Measurements from ENCODE around the gene ATP5MG.
A peak's percentile ranks its signal among the peaks of the same experiment; 100 is the strongest.

Gene ATP5MG

DNA sequence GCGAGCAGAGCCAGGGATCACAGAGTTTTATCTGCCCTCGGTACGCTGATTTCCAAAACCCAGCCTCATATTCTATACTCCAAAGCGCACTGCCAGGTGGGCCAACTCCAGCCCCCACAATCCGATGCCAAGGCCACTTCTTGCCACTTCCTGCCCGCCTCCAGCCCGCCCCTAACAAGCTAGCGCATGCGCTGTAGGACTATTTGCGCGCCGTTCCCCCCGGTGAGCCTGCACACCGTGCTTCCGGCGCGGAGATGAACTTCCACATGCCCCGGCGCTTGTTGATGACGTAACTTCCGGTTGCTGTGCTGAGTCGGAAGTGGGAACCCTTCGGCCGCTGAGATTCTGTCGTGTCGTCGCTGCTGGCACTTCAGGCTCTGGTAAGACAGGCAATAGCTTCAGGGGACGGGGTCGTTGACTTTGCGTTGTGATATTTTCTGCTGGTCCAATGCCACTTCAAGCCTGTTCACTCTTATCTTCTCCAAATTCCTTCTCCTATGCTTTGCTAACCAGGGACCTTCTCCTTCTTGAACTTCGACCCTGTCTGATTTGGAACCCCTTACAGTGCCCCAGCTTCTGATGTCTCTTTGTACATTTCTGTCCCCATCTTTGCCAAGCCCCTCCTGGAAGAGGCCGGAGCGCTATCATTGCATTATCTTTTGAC is 42.0 kb upstream of the ATP5MG start, which contains the start of gene UBE4A (continued):
- TF ChIP-seq, protein P1, sequence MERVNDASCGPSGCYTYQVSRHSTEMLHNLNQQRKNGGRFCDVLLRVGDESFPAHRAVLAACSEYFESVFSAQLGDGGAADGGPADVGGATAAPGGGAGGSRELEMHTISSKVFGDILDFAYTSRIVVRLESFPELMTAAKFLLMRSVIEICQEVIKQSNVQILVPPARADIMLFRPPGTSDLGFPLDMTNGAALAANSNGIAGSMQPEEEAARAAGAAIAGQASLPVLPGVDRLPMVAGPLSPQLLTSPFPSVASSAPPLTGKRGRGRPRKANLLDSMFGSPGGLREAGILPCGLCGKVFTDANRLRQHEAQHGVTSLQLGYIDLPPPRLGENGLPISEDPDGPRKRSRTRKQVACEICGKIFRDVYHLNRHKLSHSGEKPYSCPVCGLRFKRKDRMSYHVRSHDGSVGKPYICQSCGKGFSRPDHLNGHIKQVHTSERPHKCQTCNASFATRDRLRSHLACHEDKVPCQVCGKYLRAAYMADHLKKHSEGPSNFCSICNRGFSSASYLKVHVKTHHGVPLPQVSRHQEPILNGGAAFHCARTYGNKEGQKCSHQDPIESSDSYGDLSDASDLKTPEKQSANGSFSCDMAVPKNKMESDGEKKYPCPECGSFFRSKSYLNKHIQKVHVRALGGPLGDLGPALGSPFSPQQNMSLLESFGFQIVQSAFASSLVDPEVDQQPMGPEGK (tag by site-specific recombination; IDR thresholded peaks at IDR 0.05), result peak; percentile 69
- TF ChIP-seq, protein P2, sequence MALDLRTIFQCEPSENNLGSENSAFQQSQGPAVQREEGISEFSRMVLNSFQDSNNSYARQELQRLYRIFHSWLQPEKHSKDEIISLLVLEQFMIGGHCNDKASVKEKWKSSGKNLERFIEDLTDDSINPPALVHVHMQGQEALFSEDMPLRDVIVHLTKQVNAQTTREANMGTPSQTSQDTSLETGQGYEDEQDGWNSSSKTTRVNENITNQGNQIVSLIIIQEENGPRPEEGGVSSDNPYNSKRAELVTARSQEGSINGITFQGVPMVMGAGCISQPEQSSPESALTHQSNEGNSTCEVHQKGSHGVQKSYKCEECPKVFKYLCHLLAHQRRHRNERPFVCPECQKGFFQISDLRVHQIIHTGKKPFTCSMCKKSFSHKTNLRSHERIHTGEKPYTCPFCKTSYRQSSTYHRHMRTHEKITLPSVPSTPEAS (tag by site-specific recombination; IDR thresholded peaks at IDR 0.05), result no peak
- TF ChIP-seq ZNF747 (tag by site-specific recombination; IDR thresholded peaks at IDR 0.05) (no peak), ZSCAN23 (tag by site-specific recombination; IDR thresholded peaks at IDR 0.05) (no peak), ZNF239 (tag by site-specific recombination; IDR thresholded peaks at IDR 0.05) (no peak), ZNF837 (tag by site-specific recombination; IDR thresholded peaks at IDR 0.05) (no peak), KLF7 (tag by site-specific recombination; IDR thresholded peaks at IDR 0.05; ENCODE audit: borderline replicate concordance) (no peak), ZNF19 (tag by site-specific recombination; IDR thresholded peaks at IDR 0.05; ENCODE audit: low read depth) (no peak), KLF16 (tag by site-specific recombination; IDR thresholded peaks at IDR 0.05) (peak; percentile 37; the same call in 1 of the 2 replicates), OSR2 (tag by site-specific recombination; IDR thresholded peaks at IDR 0.05) (no peak), ZNF121 (tag by site-specific recombination; IDR thresholded peaks at IDR 0.05) (no peak), ZNF366 (tag by site-specific recombination; conservative IDR thresholded peaks at IDR 0.05) (no peak), ZNF670 (tag by site-specific recombination; IDR thresholded peaks at IDR 0.05; ENCODE audit: low read depth) (no peak), ZNF585B (tag by site-specific recombination; IDR thresholded peaks at IDR 0.05) (no peak), ZNF785 (tag by site-specific recombination; IDR thresholded peaks at IDR 0.05) (no peak), ZNF777 (tag by site-specific recombination; IDR thresholded peaks at IDR 0.05; ENCODE audit: borderline replicate concordance) (no peak), ZNF302 (tag by site-specific recombination; IDR thresholded peaks at IDR 0.05; ENCODE audit: low read depth) (no peak), ZNF654 (tag by site-specific recombination; IDR thresholded peaks at IDR 0.05; ENCODE audit: low read depth) (no peak), ZNF211 (tag by site-specific recombination; IDR thresholded peaks at IDR 0.05; ENCODE audit: low read depth) (no peak), ZNF138 (tag by site-specific recombination; IDR thresholded peaks at IDR 0.05; ENCODE audit: borderline replicate concordance) (no peak), ZNF48 (tag by site-specific recombination; IDR thresholded peaks at IDR 0.05) (no peak), FEZF1 (tag by site-specific recombination; IDR thresholded peaks at IDR 0.05) (no peak), ZNF23 (tag by site-specific recombination; IDR thresholded peaks at IDR 0.05; ENCODE audit: borderline replicate concordance) (no peak), SP3 (tag by site-specific recombination; IDR thresholded peaks at IDR 0.05) (peak; percentile 77), ZNF174 (tag by site-specific recombination; IDR thresholded peaks at IDR 0.05) (no peak), ZXDB (tag by site-specific recombination; IDR thresholded peaks at IDR 0.05) (peak; percentile 77; the same call in 1 of the 2 replicates)
- TF ChIP-seq, protein P3, sequence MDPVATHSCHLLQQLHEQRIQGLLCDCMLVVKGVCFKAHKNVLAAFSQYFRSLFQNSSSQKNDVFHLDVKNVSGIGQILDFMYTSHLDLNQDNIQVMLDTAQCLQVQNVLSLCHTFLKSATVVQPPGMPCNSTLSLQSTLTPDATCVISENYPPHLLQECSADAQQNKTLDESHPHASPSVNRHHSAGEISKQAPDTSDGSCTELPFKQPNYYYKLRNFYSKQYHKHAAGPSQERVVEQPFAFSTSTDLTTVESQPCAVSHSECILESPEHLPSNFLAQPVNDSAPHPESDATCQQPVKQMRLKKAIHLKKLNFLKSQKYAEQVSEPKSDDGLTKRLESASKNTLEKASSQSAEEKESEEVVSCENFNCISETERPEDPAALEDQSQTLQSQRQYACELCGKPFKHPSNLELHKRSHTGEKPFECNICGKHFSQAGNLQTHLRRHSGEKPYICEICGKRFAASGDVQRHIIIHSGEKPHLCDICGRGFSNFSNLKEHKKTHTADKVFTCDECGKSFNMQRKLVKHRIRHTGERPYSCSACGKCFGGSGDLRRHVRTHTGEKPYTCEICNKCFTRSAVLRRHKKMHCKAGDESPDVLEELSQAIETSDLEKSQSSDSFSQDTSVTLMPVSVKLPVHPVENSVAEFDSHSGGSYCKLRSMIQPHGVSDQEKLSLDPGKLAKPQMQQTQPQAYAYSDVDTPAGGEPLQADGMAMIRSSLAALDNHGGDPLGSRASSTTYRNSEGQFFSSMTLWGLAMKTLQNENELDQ (tag by site-specific recombination; IDR thresholded peaks at IDR 0.05; ENCODE audit: low read depth), result no peak
- TF ChIP-seq, protein P4, sequence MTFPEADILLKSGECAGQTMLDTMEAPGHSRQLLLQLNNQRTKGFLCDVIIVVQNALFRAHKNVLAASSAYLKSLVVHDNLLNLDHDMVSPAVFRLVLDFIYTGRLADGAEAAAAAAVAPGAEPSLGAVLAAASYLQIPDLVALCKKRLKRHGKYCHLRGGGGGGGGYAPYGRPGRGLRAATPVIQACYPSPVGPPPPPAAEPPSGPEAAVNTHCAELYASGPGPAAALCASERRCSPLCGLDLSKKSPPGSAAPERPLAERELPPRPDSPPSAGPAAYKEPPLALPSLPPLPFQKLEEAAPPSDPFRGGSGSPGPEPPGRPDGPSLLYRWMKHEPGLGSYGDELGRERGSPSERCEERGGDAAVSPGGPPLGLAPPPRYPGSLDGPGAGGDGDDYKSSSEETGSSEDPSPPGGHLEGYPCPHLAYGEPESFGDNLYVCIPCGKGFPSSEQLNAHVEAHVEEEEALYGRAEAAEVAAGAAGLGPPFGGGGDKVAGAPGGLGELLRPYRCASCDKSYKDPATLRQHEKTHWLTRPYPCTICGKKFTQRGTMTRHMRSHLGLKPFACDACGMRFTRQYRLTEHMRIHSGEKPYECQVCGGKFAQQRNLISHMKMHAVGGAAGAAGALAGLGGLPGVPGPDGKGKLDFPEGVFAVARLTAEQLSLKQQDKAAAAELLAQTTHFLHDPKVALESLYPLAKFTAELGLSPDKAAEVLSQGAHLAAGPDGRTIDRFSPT (tag by site-specific recombination; IDR thresholded peaks at IDR 0.05), result peak; percentile 83
- TF ChIP-seq, protein P5, sequence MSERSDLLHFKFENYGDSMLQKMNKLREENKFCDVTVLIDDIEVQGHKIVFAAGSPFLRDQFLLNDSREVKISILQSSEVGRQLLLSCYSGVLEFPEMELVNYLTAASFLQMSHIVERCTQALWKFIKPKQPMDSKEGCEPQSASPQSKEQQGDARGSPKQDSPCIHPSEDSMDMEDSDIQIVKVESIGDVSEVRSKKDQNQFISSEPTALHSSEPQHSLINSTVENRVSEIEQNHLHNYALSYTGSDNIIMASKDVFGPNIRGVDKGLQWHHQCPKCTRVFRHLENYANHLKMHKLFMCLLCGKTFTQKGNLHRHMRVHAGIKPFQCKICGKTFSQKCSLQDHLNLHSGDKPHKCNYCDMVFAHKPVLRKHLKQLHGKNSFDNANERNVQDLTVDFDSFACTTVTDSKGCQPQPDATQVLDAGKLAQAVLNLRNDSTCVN (tag by site-specific recombination; optimal IDR thresholded peaks at IDR 0.05), result no peak
- TF ChIP-seq, protein P6, sequence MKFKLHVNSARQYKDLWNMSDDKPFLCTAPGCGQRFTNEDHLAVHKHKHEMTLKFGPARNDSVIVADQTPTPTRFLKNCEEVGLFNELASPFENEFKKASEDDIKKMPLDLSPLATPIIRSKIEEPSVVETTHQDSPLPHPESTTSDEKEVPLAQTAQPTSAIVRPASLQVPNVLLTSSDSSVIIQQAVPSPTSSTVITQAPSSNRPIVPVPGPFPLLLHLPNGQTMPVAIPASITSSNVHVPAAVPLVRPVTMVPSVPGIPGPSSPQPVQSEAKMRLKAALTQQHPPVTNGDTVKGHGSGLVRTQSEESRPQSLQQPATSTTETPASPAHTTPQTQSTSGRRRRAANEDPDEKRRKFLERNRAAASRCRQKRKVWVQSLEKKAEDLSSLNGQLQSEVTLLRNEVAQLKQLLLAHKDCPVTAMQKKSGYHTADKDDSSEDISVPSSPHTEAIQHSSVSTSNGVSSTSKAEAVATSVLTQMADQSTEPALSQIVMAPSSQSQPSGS (tag by site-specific recombination; IDR thresholded peaks at IDR 0.05; ENCODE audit: low read depth), result peak; percentile 98
